ENCODE results near the gene TMEM192.

GRCh38 chr4:165070560-165070959 lies 42.1 kb downstream of the TMEM192 start:
- TF ChIP-seq CTCF (IDR thresholded peaks at IDR 0.05) (no peak), POLR2AphosphoS5 (IDR thresholded peaks at IDR 0.05) (no peak)

All from sigmoid colon (tissue), 4 donors.